Panc1 (cell line): ENCODE results near the gene RWDD1. TPM values are rescaled to one million over a fixed set of nuclear protein-coding genes. Genes with fewer than 3 reads are reported as not detected.
"Not testable (repeated sequence)": the region's sequence is repeated elsewhere in the genome, so short reads cannot be mapped to it uniquely, and the experiment has no call there.

Experiments used
- ATAC-seq: fragments of 200-7000 bp; cut with Tn5 transposase; 2 replicates; pipeline ENCODE4 v1.9.1; 2020; ENCODE audit warnings: mild to moderate bottlenecking, moderate library complexity
- BruUV-seq: library from RNA; stranded (reverse); fragments of 400-500 nt; replicated peaks from 2 replicates; lab custom pipeline; 2021; lab: Mats Ljungman, UMichigan
- CTCF ChIA-PET: fragments of 300-600 bp; sonication (Branson Sonifier 250); formaldehyde crosslinking; loops from one replicate; lab custom pipeline; 2022; ENCODE audit warnings: antibody characterized with exemption; lab: Charles Lee
- POLR2A ChIA-PET: fragments of 300-600 bp; sonication (Branson Sonifier 250); formaldehyde crosslinking; loops from one replicate; lab custom pipeline; 2022; ENCODE audit warnings: antibody characterized with exemption; lab: Charles Lee
- DNase-seq: peaks from one replicate; pipeline ENCODE4 v3.0.0-alpha.2; 2010; ENCODE audit warnings: low read depth, low spot score
- H3K27ac ChIP-seq: 2 replicates; pipeline ENCODE4 v1.5.1; 2011; ENCODE audit warnings: mild to moderate bottlenecking, low read length, inconsistent platforms
- H3K27me3 ChIP-seq: fragments of 200-500 bp; sonication (Bioruptor generic); 2 replicates; pipeline ENCODE4 v1.6.0; 2014; ENCODE audit warnings: low read length, inconsistent platforms; ENCODE audit not compliant: control insufficient read depth, insufficient read depth
- H3K36me3 ChIP-seq: fragments of 200-500 bp; sonication (Bioruptor generic); 2 replicates; pipeline ENCODE4 v1.5.1; 2014; ENCODE audit warnings: inconsistent platforms, mild to moderate bottlenecking, low read length, moderate library complexity; ENCODE audit not compliant: control insufficient read depth, insufficient read depth
- H3K4me1 ChIP-seq: 2 replicates; pipeline ENCODE4 v1.5.1; 2011; ENCODE audit warnings: inconsistent platforms, mild to moderate bottlenecking, low read length, moderate library complexity; ENCODE audit not compliant: control insufficient read depth, insufficient read depth
- H3K4me3 ChIP-seq, 2 experiments: 2 replicates each; pipeline ENCODE4 v1.5.1; 2011 to 2012; ENCODE audit warnings: low read depth in 2 of 2, low read length in 2 of 2, mild to moderate bottlenecking in 2 of 2, inconsistent platforms in 1 of 2, moderate library complexity in 1 of 2
- H3K9me3 ChIP-seq: fragments of 200-500 bp; sonication (Bioruptor generic); 2 replicates; pipeline ENCODE4 v1.5.1; 2014; ENCODE audit warnings: low read depth, mild to moderate bottlenecking, inconsistent platforms, low read length, moderate library complexity; ENCODE audit not compliant: control insufficient read depth, insufficient read depth
- POLR2AphosphoS5 ChIP-seq: IDR thresholded peaks from 2 replicates; pipeline ENCODE4 v1.6.1; 2012; ENCODE audit warnings: mild to moderate bottlenecking, low read depth, low read length, moderate library complexity
- SIN3A ChIP-seq: IDR thresholded peaks from 2 replicates; pipeline ENCODE4 v1.6.1; 2012; ENCODE audit warnings: low read depth, mild to moderate bottlenecking, low read length, moderate library complexity, borderline replicate concordance; ENCODE audit not compliant: insufficient read depth
- TCF7L2 ChIP-seq: IDR thresholded peaks from 2 replicates; pipeline ENCODE4 v1.6.1; 2011; ENCODE audit warnings: mild to moderate bottlenecking, low read depth, low read length, inconsistent platforms
- in situ Hi-C: cut with HindIII; loops from 2 replicates; pipeline ENCODE4 v1.10.0; 2016; ENCODE audit warnings: low sequenced_read_pairs, low pct_unique_long_range_greater_than_20kb
- intact Hi-C: fragments of 100-400 bp; cut with micrococcal nuclease; formaldehyde crosslinking; loops from one replicate; pipeline ENCODE4 v1.10.0; 2022; ENCODE audit not compliant: unreplicated experiment
- total RNA-seq: library from RNA; stranded (reverse); gene quantifications from one replicate; pipeline ENCODE4 v1.2.1, GENCODE V29; 2021; ENCODE audit not compliant: unreplicated experiment
- TF ChIP-seq, protein P1 (sequence below), 2 experiments: IDR thresholded peaks; 2 replicates each; pipeline ENCODE4 v1.6.1; 2011 to 2012; ENCODE audit warnings: low read depth in 2 of 2, control low read depth in 1 of 2, low read length in 1 of 2, mild to moderate bottlenecking in 1 of 2, moderate library complexity in 1 of 2; ENCODE audit not compliant: insufficient read depth in 1 of 2
- TF ChIP-seq, protein P2 (sequence below): fragments of 450-650 bp; IDR thresholded peaks from 2 replicates; pipeline ENCODE4 v1.5.1; 2017; ENCODE audit warnings: mild to moderate bottlenecking

The RWDD1 gene
- total RNA-seq, 1 experiment from 2014 or later = 68.0 TPM

- Histone ChIP-seq H3K27ac (no peak overlapping the region), H3K36me3 (peaks cover 21% of the 10 kb centered on the region), H3K4me3 (no peak overlapping the region), H3K9me3 (no peaks in the 10 kb centered on the region), H3K4me1 (no peaks in the 10 kb centered on the region), H3K27me3 (no peaks in the 10 kb centered on the region)
- no peak for DNase-seq
- in situ Hi-C loops = no loop called here
- TF ChIP-seq, protein P1, sequence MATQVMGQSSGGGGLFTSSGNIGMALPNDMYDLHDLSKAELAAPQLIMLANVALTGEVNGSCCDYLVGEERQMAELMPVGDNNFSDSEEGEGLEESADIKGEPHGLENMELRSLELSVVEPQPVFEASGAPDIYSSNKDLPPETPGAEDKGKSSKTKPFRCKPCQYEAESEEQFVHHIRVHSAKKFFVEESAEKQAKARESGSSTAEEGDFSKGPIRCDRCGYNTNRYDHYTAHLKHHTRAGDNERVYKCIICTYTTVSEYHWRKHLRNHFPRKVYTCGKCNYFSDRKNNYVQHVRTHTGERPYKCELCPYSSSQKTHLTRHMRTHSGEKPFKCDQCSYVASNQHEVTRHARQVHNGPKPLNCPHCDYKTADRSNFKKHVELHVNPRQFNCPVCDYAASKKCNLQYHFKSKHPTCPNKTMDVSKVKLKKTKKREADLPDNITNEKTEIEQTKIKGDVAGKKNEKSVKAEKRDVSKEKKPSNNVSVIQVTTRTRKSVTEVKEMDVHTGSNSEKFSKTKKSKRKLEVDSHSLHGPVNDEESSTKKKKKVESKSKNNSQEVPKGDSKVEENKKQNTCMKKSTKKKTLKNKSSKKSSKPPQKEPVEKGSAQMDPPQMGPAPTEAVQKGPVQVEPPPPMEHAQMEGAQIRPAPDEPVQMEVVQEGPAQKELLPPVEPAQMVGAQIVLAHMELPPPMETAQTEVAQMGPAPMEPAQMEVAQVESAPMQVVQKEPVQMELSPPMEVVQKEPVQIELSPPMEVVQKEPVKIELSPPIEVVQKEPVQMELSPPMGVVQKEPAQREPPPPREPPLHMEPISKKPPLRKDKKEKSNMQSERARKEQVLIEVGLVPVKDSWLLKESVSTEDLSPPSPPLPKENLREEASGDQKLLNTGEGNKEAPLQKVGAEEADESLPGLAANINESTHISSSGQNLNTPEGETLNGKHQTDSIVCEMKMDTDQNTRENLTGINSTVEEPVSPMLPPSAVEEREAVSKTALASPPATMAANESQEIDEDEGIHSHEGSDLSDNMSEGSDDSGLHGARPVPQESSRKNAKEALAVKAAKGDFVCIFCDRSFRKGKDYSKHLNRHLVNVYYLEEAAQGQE (IDR thresholded peaks at IDR 0.05; ENCODE audit: insufficient read depth in 1 of 2, low read depth in 2 of 2, low read length in 1 of 2) = peak; percentile 93 to 97
- no peak for TF ChIP-seq SIN3A
- BruUV-seq = no TSS peak
- intact Hi-C loops = no loop called here
- ChIA-PET POLR2A (no interaction called here), CTCF (no interaction called here)
- ATAC-seq = no peak
Observed at GRCh38 chr6:116596815-116597214, 25.5 kb downstream of the RWDD1 start.

- H3K27me3 ChIP-seq, ATAC-seq, H3K36me3 ChIP-seq, H3K9me3 ChIP-seq, POLR2A ChIA-PET, intact Hi-C loops, BruUV-seq, H3K27ac ChIP-seq, H3K4me1 ChIP-seq, in situ Hi-C loops, H3K4me3 ChIP-seq, CTCF ChIA-PET, DNase-seq: not testable (repeated sequence)
Observed at GRCh38 chr6:116603916-116604315, 32.6 kb downstream of the RWDD1 start.

DNA sequence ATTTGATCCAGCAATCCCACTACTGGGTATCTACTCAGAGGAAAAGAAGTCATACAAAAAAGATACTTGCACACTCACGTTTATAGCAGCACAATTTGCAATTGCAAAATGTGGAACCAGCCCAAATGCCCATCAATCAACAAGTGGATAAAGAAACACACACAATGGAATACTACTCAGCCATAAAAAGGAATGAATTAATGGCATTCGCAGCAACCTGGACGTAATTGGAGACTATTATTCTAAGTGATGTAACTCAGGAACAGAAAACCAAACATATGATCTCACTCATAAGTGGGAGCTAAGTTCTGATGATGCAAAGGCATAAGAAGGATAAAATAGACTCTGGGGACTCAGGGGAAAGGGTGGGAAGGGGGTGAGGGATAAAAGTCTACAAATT lies 33.6 kb downstream of the RWDD1 start:
- BruUV-seq, H3K9me3 ChIP-seq, DNase-seq, ATAC-seq, POLR2A ChIA-PET, in situ Hi-C loops, H3K36me3 ChIP-seq, H3K4me1 ChIP-seq, CTCF ChIA-PET, H3K4me3 ChIP-seq, H3K27me3 ChIP-seq, H3K27ac ChIP-seq, intact Hi-C loops: not testable (repeated sequence)

DNA sequence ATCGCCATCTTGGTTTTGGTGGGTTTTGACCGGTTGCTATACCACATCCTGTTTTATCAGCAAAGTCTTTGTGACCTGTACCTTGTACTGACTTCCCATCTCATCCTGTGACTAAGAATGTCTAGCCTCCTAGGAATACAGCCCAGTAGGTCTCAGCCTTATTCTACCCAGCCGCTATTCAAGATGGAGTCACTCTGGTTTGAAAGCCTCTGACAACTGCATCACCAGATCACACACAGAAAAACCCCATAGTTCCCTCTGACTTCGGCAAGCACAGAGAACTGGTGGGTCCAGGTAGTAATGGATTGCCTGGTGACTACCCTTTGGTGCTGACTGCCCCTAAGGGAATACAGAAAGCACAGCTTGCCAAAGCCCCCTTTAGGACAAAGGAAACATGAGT lies 34.6 kb downstream of the RWDD1 start:
- BruUV-seq = no TSS peak
- no peaks in the 10 kb centered on the region for H3K9me3 ChIP-seq
- POLR2A ChIA-PET = no interaction called here
- no peak for TF ChIP-seq TCF7L2
- TF ChIP-seq POLR2AphosphoS5 = no peak
- TF ChIP-seq, protein P1 (IDR thresholded peaks at IDR 0.05; ENCODE audit: insufficient read depth in 1 of 2, low read depth in 2 of 2, low read length in 1 of 2) = no peak
- TF ChIP-seq SIN3A = no peak
- TF ChIP-seq, protein P2, sequence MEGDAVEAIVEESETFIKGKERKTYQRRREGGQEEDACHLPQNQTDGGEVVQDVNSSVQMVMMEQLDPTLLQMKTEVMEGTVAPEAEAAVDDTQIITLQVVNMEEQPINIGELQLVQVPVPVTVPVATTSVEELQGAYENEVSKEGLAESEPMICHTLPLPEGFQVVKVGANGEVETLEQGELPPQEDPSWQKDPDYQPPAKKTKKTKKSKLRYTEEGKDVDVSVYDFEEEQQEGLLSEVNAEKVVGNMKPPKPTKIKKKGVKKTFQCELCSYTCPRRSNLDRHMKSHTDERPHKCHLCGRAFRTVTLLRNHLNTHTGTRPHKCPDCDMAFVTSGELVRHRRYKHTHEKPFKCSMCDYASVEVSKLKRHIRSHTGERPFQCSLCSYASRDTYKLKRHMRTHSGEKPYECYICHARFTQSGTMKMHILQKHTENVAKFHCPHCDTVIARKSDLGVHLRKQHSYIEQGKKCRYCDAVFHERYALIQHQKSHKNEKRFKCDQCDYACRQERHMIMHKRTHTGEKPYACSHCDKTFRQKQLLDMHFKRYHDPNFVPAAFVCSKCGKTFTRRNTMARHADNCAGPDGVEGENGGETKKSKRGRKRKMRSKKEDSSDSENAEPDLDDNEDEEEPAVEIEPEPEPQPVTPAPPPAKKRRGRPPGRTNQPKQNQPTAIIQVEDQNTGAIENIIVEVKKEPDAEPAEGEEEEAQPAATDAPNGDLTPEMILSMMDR = no peak
- intact Hi-C loops = no loop called here
- in situ Hi-C loops = no loop called here
- CTCF ChIA-PET = no interaction called here
- H3K4me1 ChIP-seq = no peaks in the 10 kb centered on the region
- no peaks in the 10 kb centered on the region for H3K27me3 ChIP-seq
- ATAC-seq (no peak), DNase-seq (no peak)
- H3K4me3 ChIP-seq = no peak overlapping the region
- H3K27ac ChIP-seq = no peak overlapping the region
- no peaks in the 10 kb centered on the region for H3K36me3 ChIP-seq
